PC-3 (cell line): ENCODE measurements around the gene RFXAP.

ENCODE experiments used
- CTCF ChIP-seq: fragments of 300-600 bp; sonication (generic); conservative IDR thresholded peaks from 2 replicates; pipeline ENCODE4 v1.5.1; 2017; ENCODE audit warnings: antibody characterized with exemption, low read depth, mild to moderate bottlenecking, low read length
- EZH2phosphoT487 ChIP-seq: fragments of 300-600 bp; sonication (generic); IDR thresholded peaks from 2 replicates; pipeline ENCODE4 v1.6.1; 2018; ENCODE audit warnings: mild to moderate bottlenecking, antibody characterized with exemption, low read length, borderline replicate concordance

- no peak for TF ChIP-seq CTCF
- no peak for TF ChIP-seq EZH2phosphoT487
These were observed 21.8 kb downstream of the RFXAP start for GRCh38 chr13:36840718-36841250.
